SK-MEL-5 (cell line): ENCODE data around the gene OBI1. TPM values are rescaled to one million over a fixed set of nuclear protein-coding genes. Genes with fewer than 3 reads are reported as not detected.

Experiments used
- DNase-seq: peaks from one replicate; pipeline ENCODE4 v3.0.0-alpha.2; 2016; ENCODE audit warnings: low read depth, low spot score
- in situ Hi-C: cut with HindIII; loops from 2 replicates; pipeline ENCODE4 v1.10.0; 2016; ENCODE audit warnings: low sequenced_read_pairs, high pct_unique_total_duplicates, low pct_unique_long_range_greater_than_20kb
- total RNA-seq: library from RNA; depleted of rRNA; stranded (reverse); fragments of >200 nt; shearing (Covaris generic); gene quantifications from 2 replicates; pipeline ENCODE4 v1.2.3, GENCODE V29; 2014

Gene OBI1
- total RNA-seq, 1 experiment from 2014 or later = 24.2 TPM

DNA sequence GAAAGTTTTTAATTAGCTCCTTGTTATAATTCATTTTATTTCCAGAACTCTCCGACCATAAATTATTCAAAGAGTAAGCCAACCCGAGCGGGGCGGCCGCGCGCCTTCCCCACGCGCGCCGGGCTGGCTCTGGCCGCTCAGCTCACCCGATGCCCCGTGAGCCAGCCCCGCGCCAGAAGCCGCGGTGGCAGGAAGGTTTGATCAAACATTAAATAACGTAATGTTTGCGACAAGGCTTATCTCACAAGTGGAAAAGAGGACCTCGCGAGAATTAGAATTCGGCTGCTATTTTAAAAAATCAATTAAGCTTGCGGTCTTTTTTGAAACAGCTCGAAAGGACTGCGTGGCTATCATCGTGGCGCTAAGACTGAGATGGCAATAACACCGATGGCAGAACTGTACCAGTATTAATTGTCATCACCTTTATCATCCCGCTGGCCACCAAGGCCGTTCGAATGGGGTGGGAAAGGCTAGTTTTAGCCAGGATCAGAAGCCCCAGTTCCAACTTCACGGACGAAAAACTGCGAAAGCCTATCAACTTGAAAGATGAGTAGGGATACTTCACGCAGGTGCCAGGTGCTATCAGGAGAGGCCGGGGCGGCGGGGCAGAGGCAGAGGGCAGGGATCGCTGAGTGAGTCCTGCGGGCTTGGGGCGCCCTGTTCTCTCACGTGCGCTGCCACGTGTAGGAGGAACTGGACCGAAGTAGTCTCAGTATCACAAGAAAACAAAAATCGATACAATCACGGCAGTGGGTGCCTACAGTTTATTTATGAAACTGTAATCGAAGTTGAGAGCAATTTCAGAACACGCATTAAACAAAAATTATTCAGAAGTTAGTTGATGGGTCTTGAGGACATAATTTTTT is 62.0 kb downstream of the OBI1 start:
- in situ Hi-C loops = no loop called here
- no peak for DNase-seq

GRCh38 chr13:78596399-78596735 is 62.6 kb downstream of the OBI1 start:
- DNase-seq = no peak
- in situ Hi-C loops = no loop called here

- no peak for DNase-seq
- in situ Hi-C loops = no loop called here
These were observed 63.2 kb downstream of the OBI1 start for GRCh38 chr13:78595495-78596398.

DNA sequence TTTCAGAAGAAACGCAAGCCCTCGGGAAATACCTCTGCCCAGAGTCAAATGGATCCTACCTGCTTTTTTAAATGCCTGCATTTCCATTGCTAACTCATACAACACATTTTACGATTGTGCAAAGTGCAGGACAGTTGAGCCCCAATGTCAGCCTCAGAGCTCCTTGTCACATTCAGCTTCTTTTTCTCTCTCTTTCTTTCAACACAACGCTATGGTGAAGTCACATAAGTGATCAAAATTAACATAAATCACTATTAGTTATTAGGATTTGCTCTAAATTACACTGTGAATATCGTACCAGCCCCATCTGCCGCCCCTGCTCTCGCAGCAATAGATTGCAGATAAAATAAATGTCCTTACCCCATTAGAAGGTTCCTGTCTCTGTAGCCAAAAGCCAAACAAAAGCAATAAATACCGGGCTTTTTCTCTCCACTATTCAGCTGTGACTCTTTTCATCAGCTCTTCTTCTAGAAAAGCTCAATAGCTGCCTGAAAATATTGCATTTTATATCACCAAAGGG is 64.4 kb downstream of the OBI1 start:
- in situ Hi-C loops = no loop called here
- DNase-seq = no peak

DNA sequence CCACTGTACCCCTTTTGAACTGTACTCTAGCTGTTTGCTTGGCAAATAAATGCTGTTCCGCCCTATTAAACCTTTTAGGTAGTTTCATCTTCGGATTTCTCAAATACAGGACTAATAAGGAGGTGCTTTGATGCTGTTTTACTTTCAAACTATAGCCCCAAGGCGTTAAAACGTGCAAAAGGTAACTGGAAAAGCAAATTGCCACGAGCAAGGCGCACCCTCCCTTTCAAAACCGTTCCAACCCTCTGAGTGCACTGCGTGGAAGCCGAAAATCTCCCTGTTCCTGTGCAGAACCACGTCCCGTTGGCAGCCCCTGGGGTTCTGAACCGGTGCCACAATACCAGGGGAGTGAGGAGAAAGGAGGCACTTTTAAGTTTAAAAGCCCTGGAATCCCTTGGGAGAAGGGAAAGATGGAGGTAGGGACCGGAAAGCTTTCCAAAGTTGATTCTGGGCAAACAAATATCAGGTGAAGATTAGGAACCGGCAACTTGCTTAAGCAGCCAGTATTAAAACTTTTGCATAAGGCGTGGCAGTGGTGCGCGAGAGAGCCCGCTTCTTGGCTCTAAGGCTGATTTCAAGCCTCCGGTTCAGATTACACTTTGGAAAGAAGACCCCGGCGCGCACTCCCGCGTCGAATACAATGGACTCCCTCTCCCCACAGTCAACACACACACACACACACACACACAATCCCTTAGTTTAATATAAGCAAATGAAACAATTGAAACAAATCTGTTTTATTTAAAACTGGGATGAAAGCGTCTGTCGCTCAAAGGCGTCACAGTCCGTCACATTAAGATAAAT is 65.1 kb downstream of the OBI1 start:
- DNase-seq = no peak
- in situ Hi-C loops = no loop called here

DNA sequence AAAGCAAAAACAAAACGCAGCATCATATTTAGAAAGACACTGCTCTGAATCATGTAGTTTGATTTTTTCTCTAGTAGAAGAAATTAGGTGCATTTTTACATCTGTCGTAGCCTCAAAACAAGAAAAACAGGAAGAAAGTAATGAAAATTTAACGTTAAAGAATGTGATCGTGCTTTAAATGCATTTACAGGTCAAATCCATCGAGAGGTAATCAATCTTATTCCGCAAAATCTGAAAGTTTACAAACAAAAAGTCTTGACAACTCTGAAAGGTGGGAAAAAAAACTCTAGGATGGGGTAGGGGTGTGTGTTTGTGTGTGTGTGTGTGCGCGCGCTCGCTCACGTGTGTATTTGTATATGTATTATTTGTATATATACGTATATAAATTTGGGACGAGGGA is 65.8 kb downstream of the OBI1 start:
- DNase-seq = no peak
- in situ Hi-C loops = no loop called here

DNA sequence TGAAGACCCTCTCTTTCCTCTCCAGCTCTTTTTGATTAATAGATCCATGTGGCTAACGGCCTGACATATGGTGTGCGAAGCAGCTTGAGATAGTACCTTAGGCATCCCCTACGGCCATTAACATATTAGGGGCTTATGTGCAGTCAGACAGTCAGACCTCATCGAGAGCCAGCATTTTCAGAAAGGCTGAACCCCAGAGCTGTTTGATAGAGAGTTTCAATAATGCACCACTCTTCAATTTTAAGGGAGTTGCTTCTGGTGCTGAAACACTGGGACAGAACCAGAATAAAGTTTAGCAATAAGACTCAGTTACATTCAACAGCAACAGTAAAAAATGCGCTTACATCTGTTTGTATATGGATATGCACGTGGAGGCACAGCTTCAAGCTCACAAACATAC is 66.4 kb downstream of the OBI1 start:
- in situ Hi-C loops = no loop called here
- DNase-seq = no peak

- in situ Hi-C loops = no loop called here
- DNase-seq = peak; percentile 46
These were observed 69.7 kb downstream of the OBI1 start for GRCh38 chr13:78589206-78589605.

GRCh38 chr13:78587395-78587794 is 71.6 kb downstream of the OBI1 start:
- in situ Hi-C loops = no loop called here
- DNase-seq = no peak

DNA sequence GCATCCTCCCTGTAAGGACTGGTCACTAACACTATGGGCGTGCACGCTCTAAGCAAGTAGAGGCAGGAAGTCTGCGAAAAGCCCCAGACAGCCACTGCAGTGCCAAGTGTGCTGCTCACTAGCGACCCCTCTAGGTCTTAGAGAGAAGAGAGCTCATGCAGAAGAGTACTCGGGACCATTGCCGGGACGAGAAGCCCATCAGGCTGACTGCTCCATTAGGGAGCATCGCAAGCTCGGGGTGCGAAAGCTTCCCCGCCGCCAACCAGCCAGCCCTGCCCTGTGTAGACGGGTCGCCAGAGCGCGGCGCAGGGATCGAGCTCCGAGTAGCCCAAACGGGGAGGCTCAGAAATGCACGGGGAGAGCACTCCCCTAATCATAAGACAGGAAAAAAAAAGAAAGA is 72.2 kb downstream of the OBI1 start:
- in situ Hi-C loops = no loop called here
- DNase-seq = peak; percentile 78

GRCh38 chr13:78576261-78576660 is 82.7 kb downstream of the OBI1 start:
- in situ Hi-C loops = no loop called here
- DNase-seq = no peak

DNA sequence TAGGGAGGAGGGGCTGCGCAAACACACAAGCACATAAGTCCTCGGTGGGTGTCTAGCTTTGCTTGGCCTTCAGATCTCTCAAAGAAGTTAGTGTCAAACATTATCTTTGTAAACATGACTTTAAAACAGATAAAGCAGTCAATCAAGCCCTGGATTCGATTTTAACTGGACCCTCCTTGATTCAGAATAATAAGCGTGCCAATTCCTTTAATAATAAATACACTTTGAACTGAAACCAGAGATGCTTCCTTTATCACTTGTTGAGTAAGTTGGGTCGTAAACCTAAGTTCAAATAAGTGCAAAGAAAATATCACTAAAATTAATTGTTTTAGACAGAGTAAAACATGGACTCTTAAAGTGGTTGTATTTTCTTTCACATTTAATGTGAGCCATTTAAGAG is 86.5 kb downstream of the OBI1 start:
- DNase-seq = no peak
- in situ Hi-C loops = no loop called here

DNA sequence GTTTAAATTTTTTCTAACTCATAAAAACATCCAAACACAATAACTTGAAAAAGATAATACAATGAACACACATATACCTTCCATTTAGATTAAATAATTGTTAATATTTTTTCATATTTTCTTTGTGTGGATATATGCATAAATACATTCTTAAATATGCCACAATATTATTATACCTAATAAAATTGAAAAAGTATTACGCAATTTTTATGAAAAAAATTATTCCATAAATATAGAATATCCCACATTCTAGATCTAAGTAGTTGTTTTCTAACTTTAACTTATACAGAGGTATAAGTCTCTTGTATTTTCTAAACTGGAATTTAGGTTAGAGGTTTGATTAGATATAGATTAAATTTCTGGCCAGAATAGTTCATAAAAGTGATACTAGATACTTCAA is 89.9 kb downstream of the OBI1 start:
- in situ Hi-C loops = no loop called here
- no peak for DNase-seq

GRCh38 chr13:78566631-78567030 is 92.3 kb downstream of the OBI1 start:
- in situ Hi-C loops = no loop called here
- no peak for DNase-seq
